Neural progenitor cell (in vitro differentiated cells): ENCODE measurements around the gene MRPL2. TPM values are rescaled to one million over a fixed set of nuclear protein-coding genes. Genes with fewer than 3 reads are reported as not detected.

Experiments used
- DNase-seq: peaks from one replicate; pipeline ENCODE4 v3.0.0-alpha.2; 2016; ENCODE audit warnings: low spot score
- H2AFZ ChIP-seq: fragments of 200-600 bp; sonication (generic); replicated peaks from 2 replicates; pipeline ENCODE4 v1.6.1; 2016; ENCODE audit warnings: antibody characterized with exemption
- H3F3A ChIP-seq: fragments of 200-600 bp; sonication (generic); 2 replicates; pipeline ENCODE4 v1.6.1; 2016; ENCODE audit warnings: antibody characterized with exemption, low read depth
- H3K27ac ChIP-seq: fragments of 200-600 bp; sonication (generic); 2 replicates; pipeline ENCODE4 v1.5.1; 2016; ENCODE audit warnings: mild to moderate bottlenecking
- H3K27me3 ChIP-seq: fragments of 200-600 bp; sonication (generic); 2 replicates; pipeline ENCODE4 v1.6.1; 2016; ENCODE audit warnings: mild to moderate bottlenecking, moderate library complexity
- H3K36me3 ChIP-seq: fragments of 200-600 bp; sonication (generic); 2 replicates; pipeline ENCODE4 v1.5.1; 2016
- H3K4me1 ChIP-seq: fragments of 200-600 bp; sonication (generic); 2 replicates; pipeline ENCODE4 v1.6.1; 2016; ENCODE audit warnings: mixed run types
- H3K4me2 ChIP-seq: fragments of 200-600 bp; sonication (generic); 2 replicates; pipeline ENCODE4 v1.6.1; 2016
- H3K4me3 ChIP-seq: fragments of 200-600 bp; sonication (generic); 2 replicates; pipeline ENCODE4 v1.5.1; 2016
- H3K79me2 ChIP-seq: fragments of 200-600 bp; sonication (generic); 2 replicates; pipeline ENCODE4 v1.6.1; 2016; ENCODE audit warnings: low read depth
- H3K9ac ChIP-seq: fragments of 200-600 bp; sonication (generic); 2 replicates; pipeline ENCODE4 v1.6.1; 2016
- H3K9me3 ChIP-seq: fragments of 200-600 bp; sonication (generic); 2 replicates; pipeline ENCODE4 v1.5.1; 2016; ENCODE audit warnings: low read depth
- H4K20me1 ChIP-seq: fragments of 200-600 bp; sonication (generic); 2 replicates; pipeline ENCODE4 v1.6.1; 2016; ENCODE audit warnings: low read depth
- H3K27ac Mint-ChIP-seq: 3 replicates; pipeline ENCODE4 v1.8.0; 2021; ENCODE audit warnings: mixed read lengths
- H3K27me3 Mint-ChIP-seq: 2 replicates; pipeline ENCODE4 v1.8.0; 2022; ENCODE audit warnings: low read depth, mild to moderate bottlenecking, inconsistent platforms, moderate library complexity, mixed read lengths; ENCODE audit not compliant: insufficient read depth
- H3K36me3 Mint-ChIP-seq: 3 replicates; pipeline ENCODE4 v1.8.0; 2021; ENCODE audit warnings: mixed read lengths
- H3K4me1 Mint-ChIP-seq: 3 replicates; pipeline ENCODE4 v1.8.0; 2021; ENCODE audit warnings: mixed read lengths
- H3K4me3 Mint-ChIP-seq: 3 replicates; pipeline ENCODE4 v1.8.0; 2021; ENCODE audit warnings: mild to moderate bottlenecking, moderate library complexity, mixed read lengths
- H3K9me3 Mint-ChIP-seq: 3 replicates; pipeline ENCODE4 v1.8.0; 2020; ENCODE audit warnings: mixed read lengths
- CTCF ChIP-seq: fragments of 200-600 bp; sonication (generic); IDR thresholded peaks from 2 replicates; pipeline ENCODE4 v1.5.1; 2017; ENCODE audit warnings: antibody characterized with exemption, mild to moderate bottlenecking
- EZH2 ChIP-seq: fragments of 200-600 bp; sonication (generic); IDR thresholded peaks from 2 replicates; pipeline ENCODE4 v1.6.1; 2017; ENCODE audit warnings: antibody characterized with exemption, mild to moderate bottlenecking, moderate library complexity
- EZH2phosphoT487 ChIP-seq: fragments of 200-600 bp; sonication (generic); IDR thresholded peaks from 2 replicates; pipeline ENCODE4 v1.6.1; 2017; ENCODE audit warnings: antibody characterized with exemption
- total RNA-seq: library from RNA; depleted of rRNA; stranded (reverse); fragments of >200 nt; gene quantifications from 2 replicates; pipeline ENCODE4 v1.2.3, GENCODE V29; 2015; ENCODE audit warnings: low replicate concordance

Gene MRPL2
- total RNA-seq, 1 donor from 2014 or later: 20.7 TPM

- Histone ChIP-seq H3K4me3 (no peak overlapping the region), H2AFZ (no peak overlapping the region), H3K9ac (no peak overlapping the region), H3K27me3 (no peaks in the 10 kb centered on the region), H3K27ac (no peak overlapping the region), H3K36me3 (no peaks in the 10 kb centered on the region), H3K9me3 (no peaks in the 10 kb centered on the region), H3K4me2 (peak overlapping the region; percentile 29), H3F3A (peaks cover 32% of the 10 kb centered on the region), H3K4me1 (peaks cover 22% of the 10 kb centered on the region), H3K79me2 (peaks cover 58% of the 10 kb centered on the region), H4K20me1 (peaks cover 16% of the 10 kb centered on the region)
- peak overlapping the region; percentile 72 for H3K4me3 Mint-ChIP-seq
- peak overlapping the region; percentile 83 for H3K27ac Mint-ChIP-seq
- TF ChIP-seq EZH2phosphoT487 (no peak), EZH2 (no peak)
- DNase-seq: peak; percentile 33
- H3K4me1 Mint-ChIP-seq: peaks cover 36% of the 10 kb centered on the region
- peaks cover 12% of the 10 kb centered on the region for H3K36me3 Mint-ChIP-seq
- peaks cover 10% of the 10 kb centered on the region for H3K27me3 Mint-ChIP-seq
- H3K9me3 Mint-ChIP-seq: no peaks in the 10 kb centered on the region
These were observed 42.9 kb downstream of the MRPL2 start for GRCh38 chr6:43016176-43016942.

- peaks cover 59% of the 10 kb centered on the region for H3K79me2 ChIP-seq
- Mint-ChIP-seq H3K4me1 (peaks cover 32% of the 10 kb centered on the region), H3K4me3 (peak overlapping the region; percentile 95), H3K27me3 (peaks cover 3% of the 10 kb centered on the region), H3K27ac (peak overlapping the region; percentile 30), H3K9me3 (no peaks in the 10 kb centered on the region), H3K36me3 (peaks cover 14% of the 10 kb centered on the region)
- peaks cover 18% of the 10 kb centered on the region for H3K4me1 ChIP-seq
- H3K36me3 ChIP-seq: no peaks in the 10 kb centered on the region
- H4K20me1 ChIP-seq: peaks cover 16% of the 10 kb centered on the region
- DNase-seq: no peak
- no peak for TF ChIP-seq EZH2
- TF ChIP-seq CTCF: no peak
- no peak for TF ChIP-seq EZH2phosphoT487
- H3K27me3 ChIP-seq: no peaks in the 10 kb centered on the region
- no peaks in the 10 kb centered on the region for H3K9me3 ChIP-seq
- H3K4me3 ChIP-seq: peak overlapping the region; percentile 82
- H3K4me2 ChIP-seq: peak overlapping the region; percentile 84
- peaks cover 16% of the 10 kb centered on the region for H3F3A ChIP-seq
- H3K27ac ChIP-seq: no peak overlapping the region
- H2AFZ ChIP-seq: peak overlapping the region; percentile 61
- H3K9ac ChIP-seq: peak overlapping the region; percentile 47
These were observed 44.8 kb downstream of the MRPL2 start for GRCh38 chr6:43014434-43014909.

- Histone ChIP-seq H3K27ac (no peak within 1 kb of the TSS), H3K4me1 (peaks cover 18% of the 10 kb centered on the region), H2AFZ (peak within 1 kb of the TSS; percentile 61), H3K27me3 (no peaks in the 10 kb centered on the region), H3K4me3 (peak within 1 kb of the TSS; percentile 82), H3K4me2 (peak within 1 kb of the TSS; percentile 89), H3K9ac (peak within 1 kb of the TSS; percentile 74), H3K9me3 (no peaks in the 10 kb centered on the region), H3K79me2 (peaks cover 59% of the 10 kb centered on the region), H3K36me3 (no peaks in the 10 kb centered on the region), H3F3A (peaks cover 13% of the 10 kb centered on the region), H4K20me1 (peaks cover 16% of the 10 kb centered on the region)
- H3K9me3 Mint-ChIP-seq: no peaks in the 10 kb centered on the region
- peak within 1 kb of the TSS; percentile 84 for H3K27ac Mint-ChIP-seq
- H3K4me1 Mint-ChIP-seq: peaks cover 32% of the 10 kb centered on the region
- peaks cover 4% of the 10 kb centered on the region for H3K27me3 Mint-ChIP-seq
- TF ChIP-seq EZH2phosphoT487 (no peak), CTCF (no peak), EZH2 (no peak)
- peak within 1 kb of the TSS; percentile 95 for H3K4me3 Mint-ChIP-seq
- H3K36me3 Mint-ChIP-seq: peaks cover 14% of the 10 kb centered on the region
- DNase-seq: peak; percentile 100
These were observed 45.3 kb downstream of the MRPL2 start, which contains the start of the genes KLHDC3 and MEA1 for GRCh38 chr6:43013843-43014433. Gene KLHDC3 (plus strand): TSS chr6:43014249. CDS start chr6:43017193, 2,944 bp downstream. Gene MEA1 (minus strand): TSS chr6:43013946. CDS start chr6:43013813, 133 bp downstream.
